ENCODE measurements around the gene ANGPT4.

GRCh38 chr20:911882-912600 is 4.1 kb downstream of the ANGPT4 start:
- no peak for TF ChIP-seq EZH2 (IDR thresholded peaks at IDR 0.05)
- TF ChIP-seq EZH2phosphoT487 (IDR thresholded peaks at IDR 0.05), result no peak
- no peak for TF ChIP-seq CTCF (IDR thresholded peaks at IDR 0.05)

Measured in neural progenitor cell (in vitro differentiated cells).